Measurements from ENCODE around the gene MIPOL1. TPM values are rescaled to one million over a fixed set of nuclear protein-coding genes. Genes with fewer than 3 reads are reported as not detected.
A peak's percentile ranks its signal among the peaks of the same experiment; 100 is the strongest.

Gene MIPOL1
- total and polyA plus RNA-seq, 2 donors (not counting 3 experiments of a cell fraction or from before 2014, with no cell fraction given) = 3.4 to 33.5 TPM

- Histone ChIP-seq H3K4me2 (ENCODE audit: insufficient read depth, low read length) (peak overlapping the region; percentile 31), H3K36me3 (ENCODE audit: control insufficient read depth in 2 of 2, extremely low read depth in 1 of 2, insufficient read depth in 2 of 2, low read length in 2 of 2) (no peaks in the 10 kb centered on the region), H4K20me1 (replicated peaks; ENCODE audit: control insufficient read depth, extremely low read depth, insufficient read depth, low read length) (no peaks in the 10 kb centered on the region), H3K4me3 (replicated peaks in 1 of 3; ENCODE audit: insufficient read depth in 1 of 3, low read depth in 1 of 3, low read length in 3 of 3) (no peak overlapping the region), H3K9ac (replicated peaks; ENCODE audit: extremely low read depth, insufficient read depth, low read length) (no peak overlapping the region), H3K9me1 (replicated peaks; ENCODE audit: control insufficient read depth, extremely low read depth, insufficient read depth, low read length) (no peaks in the 10 kb centered on the region), H3K27me3 (ENCODE audit: control insufficient read depth in 2 of 2, insufficient read depth in 2 of 2, low read length in 2 of 2) (no peaks in the 10 kb centered on the region), H2AFZ (ENCODE audit: low read depth, low read length) (no peak overlapping the region), H3K79me2 (ENCODE audit: control insufficient read depth, insufficient read depth, low read length) (no peaks in the 10 kb centered on the region), H3K27ac (ENCODE audit: insufficient read depth, low read depth, low read length) (no peak overlapping the region), H3K4me1 (ENCODE audit: control insufficient read depth, extremely low read depth, insufficient read depth, low read length) (peaks cover 19% of the 10 kb centered on the region), H3K9me3 (replicated peaks; ENCODE audit: control insufficient read depth, insufficient read depth, low read length) (no peaks in the 10 kb centered on the region)
- intact Hi-C loops (cut with micrococcal nuclease) (no loop called here), dilution Hi-C loops (cut with MboI; ENCODE audit: extremely low pct_ligation_motif_present, low sequenced_read_pairs) (no loop called here)
- TF ChIP-seq MAX (IDR thresholded peaks at IDR 0.05; ENCODE audit: insufficient read depth, insufficient read length) (no peak), POLR2AphosphoS5 (IDR thresholded peaks at IDR 0.05; ENCODE audit: insufficient read depth, low read depth, low read length) (peak; percentile 18), JUN (IDR thresholded peaks at IDR 0.05; ENCODE audit: borderline replicate concordance, insufficient read depth, insufficient read length, low read depth) (no peak), MYC (IDR thresholded peaks at IDR 0.05; ENCODE audit: low read depth, low read length) (no peak), EZH2 (IDR thresholded peaks at IDR 0.05; ENCODE audit: borderline replicate concordance, low read depth, low read length, severe bottlenecking) (no peak), GATA2 (IDR thresholded peaks at IDR 0.05; ENCODE audit: insufficient read depth, insufficient read length, low read depth, low read length) (no peak), FOS (IDR thresholded peaks at IDR 0.05; ENCODE audit: borderline replicate concordance, insufficient read depth, low read length) (no peak), POLR2A (IDR thresholded peaks at IDR 0.05; ENCODE audit: low read depth, low read length) (no peak)
- TF ChIP-seq, protein P1, sequence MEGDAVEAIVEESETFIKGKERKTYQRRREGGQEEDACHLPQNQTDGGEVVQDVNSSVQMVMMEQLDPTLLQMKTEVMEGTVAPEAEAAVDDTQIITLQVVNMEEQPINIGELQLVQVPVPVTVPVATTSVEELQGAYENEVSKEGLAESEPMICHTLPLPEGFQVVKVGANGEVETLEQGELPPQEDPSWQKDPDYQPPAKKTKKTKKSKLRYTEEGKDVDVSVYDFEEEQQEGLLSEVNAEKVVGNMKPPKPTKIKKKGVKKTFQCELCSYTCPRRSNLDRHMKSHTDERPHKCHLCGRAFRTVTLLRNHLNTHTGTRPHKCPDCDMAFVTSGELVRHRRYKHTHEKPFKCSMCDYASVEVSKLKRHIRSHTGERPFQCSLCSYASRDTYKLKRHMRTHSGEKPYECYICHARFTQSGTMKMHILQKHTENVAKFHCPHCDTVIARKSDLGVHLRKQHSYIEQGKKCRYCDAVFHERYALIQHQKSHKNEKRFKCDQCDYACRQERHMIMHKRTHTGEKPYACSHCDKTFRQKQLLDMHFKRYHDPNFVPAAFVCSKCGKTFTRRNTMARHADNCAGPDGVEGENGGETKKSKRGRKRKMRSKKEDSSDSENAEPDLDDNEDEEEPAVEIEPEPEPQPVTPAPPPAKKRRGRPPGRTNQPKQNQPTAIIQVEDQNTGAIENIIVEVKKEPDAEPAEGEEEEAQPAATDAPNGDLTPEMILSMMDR (IDR thresholded peaks at IDR 0.05; ENCODE audit: extremely low read depth in 1 of 2, insufficient read depth in 1 of 2, low read depth in 1 of 2, low read length in 2 of 2) = no peak
- ChIA-PET CTCF (interaction anchor here (0.7 to 1.0 kb wide), 2 partner anchors 20 to 28 kb away, joined by 3 read pairs; partner anchors contain the start of gene FOXA1), POLR2A (no interaction called here)
- FAIRE-seq = no peak
- no TSS peak for BruUV-seq (replicated peaks)
- peak; percentile 80 for DNase-seq (ENCODE audit: low read depth, low spot score)
Measured at GRCh38 chr14:37566811-37567371, 369.2 kb downstream of the MIPOL1 start.
